HG03135 (cell line): ENCODE measurements around the gene ELK4.

Experiments used
- ATAC-seq: cut with Tn5 transposase; IDR thresholded peaks from one replicate; pipeline ENCODE4 v1.9.1; 2021; ENCODE audit warnings: mild to moderate bottlenecking, moderate library complexity; ENCODE audit not compliant: unreplicated experiment

ELK4 gene

DNA sequence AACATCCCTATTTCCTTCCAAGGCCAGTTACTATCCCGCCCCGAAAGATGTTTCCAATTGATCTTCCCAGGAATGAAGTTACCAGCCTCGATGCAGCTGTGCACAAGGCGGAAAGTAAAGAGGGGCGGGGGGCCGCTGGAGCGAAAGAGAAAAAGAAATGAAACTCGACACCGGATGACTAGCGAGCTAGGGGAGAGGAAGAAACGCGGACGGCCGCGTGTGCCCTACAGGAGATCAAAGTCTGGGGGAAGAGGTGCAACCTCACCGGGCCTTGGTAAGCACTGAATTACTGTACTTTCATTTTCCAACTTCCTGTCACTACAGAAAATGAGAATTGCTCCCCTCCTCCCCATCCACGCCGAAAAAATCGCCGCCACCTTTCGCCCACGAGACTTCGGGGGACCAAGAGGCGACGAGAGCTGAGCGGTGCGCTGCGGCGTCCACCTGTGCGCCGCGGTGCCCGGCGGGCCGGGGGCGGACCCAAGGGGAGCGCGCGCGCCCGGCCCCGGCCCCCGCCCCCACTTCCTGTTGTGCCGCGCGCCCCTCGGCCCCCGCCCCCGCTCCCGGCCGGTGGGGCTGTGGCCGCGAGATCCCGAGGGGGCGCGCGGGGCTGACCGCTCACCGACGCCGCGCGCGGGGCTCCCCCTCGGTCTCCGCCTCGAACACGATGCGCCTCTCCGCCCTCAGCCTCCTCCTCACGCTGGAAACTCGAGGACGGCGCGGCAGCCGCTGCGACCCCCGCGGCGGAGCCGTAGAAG is 622 bp downstream of the ELK4 start:
- peak; percentile 69 for ATAC-seq

DNA sequence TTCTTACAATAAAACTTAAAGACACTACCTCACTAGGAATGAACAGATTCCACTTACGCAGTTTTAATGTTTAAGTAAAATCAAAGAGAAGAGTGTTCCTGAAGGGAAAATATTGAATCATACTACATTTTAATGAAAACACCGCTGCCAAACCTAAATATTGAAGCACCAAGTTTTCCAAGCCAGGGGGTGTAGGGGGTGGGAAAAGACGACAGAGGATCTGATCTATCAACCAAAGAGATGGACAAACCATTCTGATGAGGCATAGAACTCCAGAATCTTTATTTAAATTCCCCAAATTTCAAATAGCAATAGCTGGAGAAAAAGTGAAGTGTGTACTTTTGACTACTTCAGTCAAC is 1.2 kb downstream of the ELK4 start:
- ATAC-seq, result no peak

DNA sequence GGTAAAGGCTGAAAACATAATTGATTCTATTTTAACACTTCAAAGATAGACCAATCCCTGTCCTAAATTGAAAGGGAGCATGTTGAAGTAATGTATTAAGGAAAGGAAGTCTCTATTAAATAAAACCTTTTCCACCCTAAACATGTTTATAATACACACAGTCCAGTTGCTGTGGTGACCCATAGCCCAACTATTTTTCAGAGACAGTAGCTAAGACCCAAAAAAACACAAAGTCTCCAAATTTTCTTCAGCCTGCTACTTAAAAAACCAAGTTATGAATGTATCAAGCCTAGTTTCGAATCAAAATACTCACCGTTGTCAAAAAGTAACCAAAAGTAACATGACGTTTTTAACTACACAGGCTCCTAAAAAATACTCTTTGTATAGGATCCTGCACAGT is 1.6 kb downstream of the ELK4 start:
- ATAC-seq, result no peak

DNA sequence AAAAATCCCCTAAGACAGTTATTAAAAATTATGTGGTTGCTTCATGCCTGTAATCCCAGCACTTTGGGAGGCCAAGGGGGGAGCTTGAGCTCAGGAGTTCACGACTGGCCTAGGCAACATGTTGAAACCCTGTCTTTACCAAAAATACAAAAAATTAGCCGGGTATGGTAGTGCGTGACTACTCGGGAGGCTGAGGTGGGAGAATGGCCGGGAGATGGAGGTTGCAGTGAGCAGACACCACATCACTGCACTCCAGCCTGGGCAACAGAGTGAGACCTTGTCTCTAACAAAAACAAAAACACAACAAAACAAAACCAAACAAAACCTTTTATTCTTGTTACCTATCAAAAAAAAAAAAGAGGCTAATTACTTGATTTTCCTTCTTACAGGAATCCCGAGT is 2.1 kb downstream of the ELK4 start:
- no peak for ATAC-seq

DNA sequence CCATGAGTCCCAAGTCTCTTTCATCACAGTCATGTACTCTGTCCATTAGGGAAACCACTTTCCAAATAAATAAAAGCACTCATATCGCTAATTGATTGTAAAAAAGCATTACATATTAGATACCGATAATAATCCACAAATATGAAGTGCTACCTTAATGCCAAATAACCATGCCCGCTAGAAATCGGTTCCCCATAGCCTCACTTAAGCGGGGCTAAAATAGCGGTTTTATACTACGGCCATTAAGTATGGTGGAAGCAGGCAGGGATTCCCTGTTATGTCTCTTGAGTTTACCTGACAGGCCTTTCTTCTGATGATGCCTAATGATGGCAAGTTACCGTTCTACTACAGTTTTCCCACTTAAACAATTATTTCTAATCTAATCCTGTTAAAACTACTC is 3.9 kb downstream of the ELK4 start:
- ATAC-seq, result no peak

DNA sequence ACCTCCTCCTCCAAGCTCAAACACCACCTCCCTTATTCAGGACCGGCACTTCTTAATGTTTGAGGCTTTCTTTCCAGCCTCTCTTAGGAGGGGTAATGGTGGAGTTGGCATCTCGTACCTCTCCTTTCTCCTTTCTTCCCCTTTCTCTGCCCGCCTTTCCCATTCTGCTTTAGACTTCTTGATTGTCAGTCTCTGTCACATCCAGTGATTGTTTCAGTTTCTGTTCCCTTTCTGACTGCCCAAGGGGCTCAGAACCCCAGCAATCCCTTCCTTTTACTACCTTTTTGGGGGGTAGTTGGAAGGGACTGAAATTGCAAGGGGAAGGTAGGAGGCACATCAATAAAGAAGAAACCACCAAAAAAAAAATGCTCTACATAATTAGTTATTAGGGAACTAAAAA is 5.6 kb downstream of the ELK4 start:
- ATAC-seq, result no peak

DNA sequence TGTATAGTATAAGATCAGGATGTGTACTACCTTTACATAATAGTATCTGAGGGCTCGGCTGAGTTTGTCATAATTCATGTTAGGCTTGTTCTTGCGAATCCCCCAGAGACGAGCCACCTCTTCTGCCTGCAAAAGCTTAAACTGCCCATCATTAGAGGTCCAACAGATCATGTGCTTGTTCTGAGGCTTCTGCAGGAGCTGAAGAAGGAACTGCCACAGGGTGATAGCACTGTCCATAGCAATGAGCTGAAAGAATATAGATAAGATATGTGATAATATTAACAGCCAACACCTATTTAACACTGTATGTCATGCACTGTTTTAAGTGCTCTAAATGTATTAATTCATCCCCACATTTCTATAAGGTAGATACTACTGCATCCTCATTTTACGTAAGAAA is 8.2 kb downstream of the ELK4 start:
- no peak for ATAC-seq

DNA sequence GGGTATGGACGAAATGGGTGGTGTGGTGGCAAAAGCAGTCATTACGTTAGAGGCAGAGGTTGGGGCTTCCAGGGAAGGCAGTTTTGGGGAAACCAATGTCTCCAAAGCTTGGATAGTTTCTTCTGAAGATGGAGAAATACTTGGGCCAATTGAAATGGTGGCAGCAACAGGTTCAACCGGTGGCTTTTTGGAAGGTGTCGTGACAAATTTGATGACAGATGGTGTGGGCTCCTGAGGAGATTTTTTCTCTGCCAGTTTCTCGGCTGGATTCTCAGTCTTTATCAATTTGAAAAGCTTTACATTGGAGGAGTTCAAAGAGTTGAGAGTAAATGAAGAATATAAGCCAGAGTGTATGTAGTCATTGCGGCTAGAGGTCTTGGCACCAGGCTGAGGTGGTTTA is 11.5 kb downstream of the ELK4 start:
- no peak for ATAC-seq

DNA sequence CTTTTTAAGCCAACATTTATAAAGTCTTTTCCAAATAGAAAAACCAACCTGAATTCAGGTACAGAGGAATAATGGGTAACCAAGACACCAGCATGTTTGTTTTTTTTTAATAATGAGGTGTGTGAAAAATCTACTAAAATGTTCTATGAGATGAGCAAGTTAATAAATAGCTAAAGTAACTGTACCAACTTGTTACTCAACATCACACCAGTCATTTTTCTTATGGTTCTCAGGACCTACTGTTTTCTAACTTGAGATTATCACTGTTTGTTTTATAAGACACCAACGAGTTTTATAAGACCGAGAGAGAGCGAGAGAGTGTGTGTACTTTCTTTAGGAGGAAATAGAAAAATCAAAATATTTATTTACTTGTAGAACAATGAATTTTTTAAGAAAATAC is 12.4 kb downstream of the ELK4 start:
- ATAC-seq, result no peak

DNA sequence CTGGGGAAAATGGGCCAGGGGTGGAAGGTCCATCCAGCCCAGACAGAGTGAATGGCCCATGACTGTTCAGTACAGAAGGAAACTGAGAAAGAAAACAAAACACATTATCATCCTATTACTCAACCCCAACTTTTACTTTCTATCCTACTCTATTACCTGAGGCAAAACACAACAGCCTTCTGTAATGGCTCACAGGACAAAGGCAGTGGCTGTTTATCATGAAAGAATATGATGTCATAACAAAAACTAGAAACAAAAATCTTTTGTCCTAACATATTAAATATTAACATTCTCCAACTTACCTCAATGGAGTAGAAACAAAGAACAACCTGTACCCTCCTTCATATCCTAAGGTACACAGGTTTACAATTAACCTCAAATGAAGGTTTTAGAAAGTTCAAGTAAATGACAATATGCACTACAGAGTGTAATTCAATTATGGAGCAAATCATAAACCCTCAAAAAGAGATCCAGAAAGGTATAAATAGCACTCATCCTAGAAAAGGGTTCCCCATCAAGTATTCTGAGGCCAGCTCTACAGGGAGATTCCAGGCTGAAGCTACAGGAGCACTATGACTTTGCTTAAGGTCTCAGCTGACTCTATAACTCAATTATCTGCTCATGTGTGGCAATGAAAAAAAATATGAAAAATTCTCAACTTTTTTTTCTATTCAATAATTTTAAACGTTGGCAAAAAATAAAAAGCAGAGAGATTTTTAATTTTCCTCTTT is 15.1 kb downstream of the ELK4 start:
- peak; percentile 73 for ATAC-seq

DNA sequence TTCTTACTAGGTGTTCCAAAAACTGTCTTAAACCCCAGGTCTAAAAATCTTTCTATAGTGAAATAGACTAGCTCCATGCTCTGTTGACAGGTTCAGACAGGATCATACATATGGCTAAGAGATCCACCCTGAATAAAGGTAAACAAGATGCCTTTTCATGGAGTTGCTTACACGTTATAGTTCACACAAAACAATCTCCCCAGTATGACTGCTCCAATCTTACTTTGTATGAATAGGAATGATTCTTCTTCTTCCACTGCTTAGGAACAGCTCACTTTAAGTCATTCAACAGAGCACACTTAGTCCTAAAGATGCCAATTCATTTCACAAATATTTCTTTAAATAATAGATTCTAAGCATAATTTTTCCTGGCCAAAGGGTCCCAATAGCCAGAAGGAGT is 16.0 kb downstream of the ELK4 start:
- no peak for ATAC-seq

DNA sequence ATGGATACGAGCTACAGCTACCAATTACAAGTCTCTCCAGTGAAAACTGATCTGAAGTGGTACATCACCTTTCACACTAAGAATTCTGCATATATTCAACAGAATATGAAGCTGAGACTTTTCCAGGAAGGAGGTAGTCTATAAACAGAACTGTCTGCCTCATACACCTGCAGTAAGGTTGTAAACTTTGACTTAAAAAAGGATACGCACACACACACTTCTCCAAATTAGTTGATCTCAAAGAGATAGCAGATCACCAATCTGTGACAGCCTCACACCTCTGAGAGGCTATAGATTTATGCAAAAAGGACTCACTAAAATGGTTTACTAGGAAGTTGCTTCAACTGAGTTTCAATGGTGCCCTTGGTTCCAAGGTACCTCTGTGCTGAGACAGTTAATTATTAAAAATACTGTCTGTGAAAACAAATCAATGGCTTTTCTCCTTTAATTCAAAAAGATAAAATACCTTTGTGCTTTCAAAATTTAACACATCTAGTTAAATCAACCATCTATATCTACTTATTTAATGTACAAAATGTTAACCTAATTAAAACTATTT is 17.9 kb downstream of the ELK4 start:
- ATAC-seq, result no peak

DNA sequence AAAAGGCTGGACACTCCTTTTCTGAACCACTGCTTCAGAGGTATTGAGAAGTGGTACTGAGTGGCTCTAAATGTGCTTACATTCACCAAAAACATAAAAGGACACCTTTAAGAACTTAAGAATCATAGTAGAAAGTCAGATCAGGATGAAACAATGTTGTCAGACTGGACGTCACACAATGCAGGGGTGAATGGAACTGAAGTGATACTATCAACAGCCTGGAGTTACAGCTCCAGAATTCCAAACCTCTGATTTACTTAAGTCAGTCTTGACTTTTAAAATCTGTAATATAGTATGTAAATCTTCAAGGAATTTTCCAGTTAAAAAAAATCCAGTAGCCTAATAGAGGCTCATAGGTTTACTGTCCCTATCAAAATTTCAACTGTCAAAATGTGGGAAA is 19.3 kb downstream of the ELK4 start:
- no peak for ATAC-seq

DNA sequence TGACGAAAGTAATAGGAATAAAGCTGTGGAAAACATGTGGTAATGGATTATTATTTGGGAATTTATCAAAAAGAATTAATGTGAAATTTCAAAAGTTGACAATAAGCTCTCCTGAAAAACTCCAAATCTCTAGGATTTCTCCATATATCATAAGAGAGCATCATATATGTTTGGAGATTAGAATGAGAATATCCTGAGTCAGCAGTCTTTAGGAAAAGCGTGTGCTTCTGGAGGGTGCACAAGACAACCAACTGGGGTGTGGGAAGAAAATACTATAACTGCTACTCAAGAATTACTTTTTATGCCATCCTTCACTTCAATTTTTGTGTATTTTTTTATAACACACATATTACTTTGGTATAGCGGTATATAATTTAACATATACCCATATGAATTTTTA is 19.7 kb downstream of the ELK4 start:
- no peak for ATAC-seq

DNA sequence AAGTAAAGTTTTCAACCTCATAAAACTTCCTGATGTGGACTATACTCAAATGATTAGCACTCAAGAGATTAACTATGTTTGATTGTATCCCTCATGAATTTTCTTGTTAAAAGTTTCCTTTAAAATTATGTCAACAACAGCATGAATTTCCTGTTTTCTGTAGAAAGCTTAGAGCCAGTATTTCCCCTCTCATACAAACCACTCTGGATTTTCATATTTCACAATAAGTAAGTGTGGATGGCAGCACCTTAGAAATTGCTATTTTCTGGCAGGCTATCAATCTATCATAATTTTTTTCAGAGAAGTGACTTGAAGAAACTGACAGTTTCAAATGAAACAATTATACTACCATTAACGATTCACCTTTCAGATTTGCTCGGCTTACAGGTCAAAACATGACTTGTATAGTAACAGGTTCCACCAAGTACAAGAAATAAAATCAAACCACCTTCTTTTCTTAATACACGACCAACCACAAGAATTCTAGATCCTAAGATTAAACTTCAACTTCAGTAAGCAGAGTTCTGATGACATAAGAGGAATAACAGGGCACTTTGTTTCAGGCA is 20.8 kb downstream of the ELK4 start:
- ATAC-seq, result no peak

DNA sequence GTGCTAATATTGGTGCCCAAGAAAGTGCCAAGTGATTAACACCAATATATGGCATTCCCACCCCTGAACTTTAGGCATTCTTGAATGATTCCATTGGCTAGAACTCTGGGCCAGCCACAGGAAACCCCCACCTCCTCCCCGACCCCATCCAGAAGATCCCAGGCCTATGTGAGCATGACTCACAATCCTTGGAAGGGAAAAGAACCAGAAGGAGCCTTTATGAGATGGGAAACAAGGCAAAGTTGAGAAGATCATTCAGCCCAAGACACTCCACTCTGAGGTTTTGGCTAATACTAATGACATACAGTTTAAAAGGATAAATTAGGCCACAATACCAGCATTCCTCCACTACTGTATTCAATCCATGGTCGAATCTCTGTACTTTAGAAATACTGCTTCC is 21.8 kb downstream of the ELK4 start:
- ATAC-seq, result no peak

DNA sequence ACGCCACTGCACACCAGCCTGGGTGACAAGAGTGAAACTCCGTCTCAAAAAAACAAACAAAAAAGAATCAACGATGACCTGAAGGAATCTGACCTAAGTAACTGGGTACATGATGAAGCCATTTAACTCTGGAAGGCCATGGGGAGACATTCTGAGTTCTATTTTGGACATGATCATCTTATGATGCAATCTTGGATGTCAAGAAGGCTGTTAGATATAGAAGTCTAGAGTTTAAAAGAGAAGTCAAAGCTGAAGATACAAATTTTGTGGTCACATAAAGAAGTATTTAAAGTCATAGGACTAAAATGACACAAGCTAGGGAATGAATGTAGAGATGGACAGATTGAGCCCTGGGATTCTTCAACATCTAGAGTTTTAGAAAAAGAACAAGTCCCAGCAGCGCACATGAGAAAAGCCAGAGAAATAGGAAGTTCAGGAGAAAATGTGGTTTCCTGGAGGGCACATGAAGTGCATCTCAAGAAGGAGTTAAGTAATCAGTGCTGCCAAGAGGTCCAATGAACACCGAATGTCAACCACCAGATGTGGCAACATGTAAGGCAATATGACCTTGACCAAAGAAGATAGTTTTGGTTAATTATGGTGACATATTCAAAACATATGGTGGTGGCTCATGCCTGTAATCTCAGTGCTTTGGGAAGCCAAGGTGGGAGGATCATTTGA is 26.8 kb downstream of the ELK4 start:
- no peak for ATAC-seq

DNA sequence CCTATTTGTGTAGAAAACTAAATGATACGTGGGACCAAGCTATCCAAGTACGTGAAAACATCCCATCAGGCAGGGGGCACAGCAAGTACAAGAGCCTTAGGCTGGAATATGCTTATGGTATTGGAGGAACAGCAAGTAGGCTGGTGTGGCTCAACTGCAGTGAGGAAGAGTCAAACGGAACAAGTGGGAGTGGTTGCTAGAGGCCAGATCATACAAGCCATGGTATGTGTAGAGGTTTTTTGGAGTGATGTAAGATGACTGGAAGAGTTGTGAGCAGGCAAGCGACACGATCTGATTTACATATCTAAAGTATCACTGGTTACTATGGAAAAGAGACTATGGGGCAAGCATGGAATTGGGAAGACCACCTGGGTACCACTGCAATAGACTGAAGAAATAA is 27.8 kb downstream of the ELK4 start:
- no peak for ATAC-seq

DNA sequence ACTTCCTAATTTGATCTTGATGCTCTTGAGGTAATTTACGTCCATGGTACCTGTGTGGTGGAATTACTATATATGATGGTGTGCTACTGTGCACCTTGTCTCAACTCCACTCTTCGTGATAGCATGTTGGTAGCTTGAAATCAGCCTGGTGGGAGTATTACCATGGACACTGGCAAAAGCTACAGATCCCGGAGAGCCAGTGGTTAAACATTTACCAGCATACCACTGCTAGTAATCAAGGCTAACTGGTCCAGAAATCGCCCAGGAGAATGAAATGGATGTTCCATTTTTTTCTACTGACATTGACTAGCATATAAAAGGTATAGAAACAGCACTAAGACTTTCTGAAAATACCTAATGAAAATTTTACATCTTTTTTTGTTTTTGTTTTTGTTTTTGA is 30.6 kb downstream of the ELK4 start:
- no peak for ATAC-seq

DNA sequence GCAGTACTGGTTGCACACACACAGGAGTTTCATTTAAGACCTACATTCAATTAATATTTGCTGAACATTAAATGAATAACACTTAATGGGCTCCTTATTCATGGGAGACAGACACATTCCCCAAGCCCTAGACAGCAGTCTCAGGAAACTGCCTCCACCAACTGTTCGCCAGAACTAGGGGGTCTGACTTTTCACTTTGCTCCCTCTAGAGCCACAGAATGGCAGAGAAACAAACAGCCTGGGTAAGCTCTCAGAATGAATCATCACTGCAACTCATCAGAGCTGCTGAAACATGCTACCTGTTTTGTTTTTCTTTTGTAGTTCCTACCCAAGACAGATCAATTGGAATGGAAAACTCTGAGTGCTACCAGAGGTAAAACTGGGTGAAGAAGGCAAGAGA is 31.7 kb downstream of the ELK4 start:
- no peak for ATAC-seq

DNA sequence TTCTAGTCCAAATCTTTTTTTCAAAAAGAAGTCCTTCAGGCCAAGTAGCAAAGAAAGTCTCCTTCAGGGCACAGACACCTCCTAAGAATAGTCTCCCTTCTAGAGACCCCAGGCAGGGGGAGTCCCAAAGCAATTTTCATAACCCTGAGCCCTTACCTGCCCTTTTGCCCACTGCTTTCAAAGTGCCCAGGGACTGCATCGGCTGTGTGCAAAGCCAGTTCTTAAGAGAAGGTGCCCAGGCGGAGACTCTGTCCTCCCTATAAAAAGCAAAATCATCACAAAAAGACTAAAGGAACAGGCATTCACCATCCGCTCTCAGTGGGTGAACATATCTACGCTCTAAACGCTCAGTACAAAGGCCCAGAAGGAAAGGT is 32.2 kb downstream of the ELK4 start:
- no peak for ATAC-seq
